ENCODE measurements around the gene ATP6V1A. TPM values are rescaled to one million over a fixed set of nuclear protein-coding genes. Genes with fewer than 3 reads are reported as not detected.
A peak's percentile ranks its signal among the peaks of the same experiment; 100 is the strongest.

ATP6V1A gene
- total RNA-seq = 10 to 100 TPM; 68.5 to 99.6 TPM
- 10 to 100 TPM; 23.1 to 32.2 TPM for polyA plus RNA-seq
- long read RNA-seq, donor 1, full-length matches to known transcripts = 11 of 11 reads
- long read RNA-seq, donor 1, partial matches to known transcripts = 0 of 11 reads
- long read RNA-seq, donor 1, other reads (novel, unspliced or antisense) = 0 of 11 reads
- long read RNA-seq, donor 2, full-length matches to known transcripts = 1 of 1 reads
- long read RNA-seq, donor 2, partial matches to known transcripts = 0 of 1 reads
- long read RNA-seq, donor 2, other reads (novel, unspliced or antisense) = 0 of 1 reads
- long read RNA-seq, donor 3, full-length matches to known transcripts = 2 of 2 reads
- long read RNA-seq, donor 3, partial matches to known transcripts = 0 of 2 reads
- long read RNA-seq, donor 3, other reads (novel, unspliced or antisense) = 0 of 2 reads
- long read RNA-seq, donor 4 = 0 reads
- long read RNA-seq, donor 5, full-length matches to known transcripts = 13 of 13 reads
- long read RNA-seq, donor 5, partial matches to known transcripts = 0 of 13 reads
- long read RNA-seq, donor 5, other reads (novel, unspliced or antisense) = 0 of 13 reads

DNA sequence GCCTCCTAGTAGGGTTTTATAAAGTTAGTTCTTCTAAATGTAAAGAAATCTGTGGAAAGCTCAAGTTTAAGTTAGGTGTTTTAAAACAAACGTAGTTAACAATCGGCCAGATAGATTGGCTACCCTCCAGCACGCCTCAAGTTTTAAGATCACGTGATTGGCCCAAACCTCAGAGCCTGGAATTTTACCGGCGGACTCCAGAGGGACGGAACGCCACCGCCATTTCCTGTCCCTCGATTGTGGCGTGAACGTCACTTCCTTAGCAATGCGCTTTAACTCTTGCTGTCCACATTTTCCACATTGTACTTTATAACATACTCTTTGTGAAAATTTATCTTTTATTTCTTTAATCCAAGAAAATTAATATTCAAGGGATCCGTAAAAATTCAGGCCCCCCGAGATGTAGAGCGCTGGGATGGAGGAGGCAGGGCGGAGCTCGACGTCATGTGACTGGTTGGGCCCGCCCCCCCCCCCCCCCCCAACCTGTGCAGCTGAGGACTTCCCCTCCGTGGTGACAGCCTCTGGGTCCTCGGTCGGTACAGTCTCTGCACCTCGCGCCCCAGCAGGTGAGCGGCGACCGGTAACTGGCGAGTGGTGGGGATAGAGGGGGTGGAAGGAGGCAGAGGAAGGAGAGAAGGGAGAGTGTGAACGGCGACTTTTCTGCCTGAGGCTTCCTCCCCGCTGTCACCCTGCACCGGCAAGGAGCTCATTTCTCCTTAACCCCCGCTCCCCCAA lies at the start of gene ATP6V1A:
Gene ATP6V1A (plus strand): TSS at position 488 of the 735 bp plus-strand sequence. CDS start 31,719 bp downstream, outside the sequence.
- WGBS, 2 donors = 0 to 1% methylated on average over 26 to 34 of the region's 34 CpGs
- H3K36me3 ChIP-seq (ENCODE audit: control insufficient read depth in 4 of 4, insufficient read depth in 4 of 4, low read length in 4 of 4) = peaks cover 0 to 3% (median 0%) of the 10 kb centered on the region in 4 donors
- TF ChIP-seq, protein P1, sequence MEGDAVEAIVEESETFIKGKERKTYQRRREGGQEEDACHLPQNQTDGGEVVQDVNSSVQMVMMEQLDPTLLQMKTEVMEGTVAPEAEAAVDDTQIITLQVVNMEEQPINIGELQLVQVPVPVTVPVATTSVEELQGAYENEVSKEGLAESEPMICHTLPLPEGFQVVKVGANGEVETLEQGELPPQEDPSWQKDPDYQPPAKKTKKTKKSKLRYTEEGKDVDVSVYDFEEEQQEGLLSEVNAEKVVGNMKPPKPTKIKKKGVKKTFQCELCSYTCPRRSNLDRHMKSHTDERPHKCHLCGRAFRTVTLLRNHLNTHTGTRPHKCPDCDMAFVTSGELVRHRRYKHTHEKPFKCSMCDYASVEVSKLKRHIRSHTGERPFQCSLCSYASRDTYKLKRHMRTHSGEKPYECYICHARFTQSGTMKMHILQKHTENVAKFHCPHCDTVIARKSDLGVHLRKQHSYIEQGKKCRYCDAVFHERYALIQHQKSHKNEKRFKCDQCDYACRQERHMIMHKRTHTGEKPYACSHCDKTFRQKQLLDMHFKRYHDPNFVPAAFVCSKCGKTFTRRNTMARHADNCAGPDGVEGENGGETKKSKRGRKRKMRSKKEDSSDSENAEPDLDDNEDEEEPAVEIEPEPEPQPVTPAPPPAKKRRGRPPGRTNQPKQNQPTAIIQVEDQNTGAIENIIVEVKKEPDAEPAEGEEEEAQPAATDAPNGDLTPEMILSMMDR (IDR thresholded peaks at IDR 0.05; ENCODE audit: control extremely low read depth, extremely low read depth) = no peak
- H3K4me1 ChIP-seq (ENCODE audit: control insufficient read depth in 5 of 5, insufficient read depth in 5 of 5, low read length in 5 of 5) = peaks cover 0 to 22% (median 3%) of the 10 kb centered on the region in 5 donors
- ATAC-seq (ENCODE audit: insufficient read depth, low FRiP score) (peak; percentile 75), DNase-seq (peak; percentile 94 to 99 (median 99))
- H3K9ac ChIP-seq (ENCODE audit: insufficient read depth in 1 of 2, low read length in 2 of 2) = peak within 1 kb of the TSS; percentile 88 to 99
- no peaks in the 10 kb centered on the region for H3K27me3 ChIP-seq (ENCODE audit: control insufficient read depth in 3 of 3, insufficient read depth in 3 of 3, low read length in 2 of 3)
- H3K27ac ChIP-seq (ENCODE audit: low read depth in 1 of 2, low read length in 1 of 2) = peak within 1 kb of the TSS; percentile 98 to 99
- H3K9me3 ChIP-seq (ENCODE audit: control insufficient read depth in 4 of 4, insufficient read depth in 3 of 4, low read length in 3 of 4) = no peaks in the 10 kb centered on the region
- H3K4me3 ChIP-seq = peak within 1 kb of the TSS; percentile 93

DNA sequence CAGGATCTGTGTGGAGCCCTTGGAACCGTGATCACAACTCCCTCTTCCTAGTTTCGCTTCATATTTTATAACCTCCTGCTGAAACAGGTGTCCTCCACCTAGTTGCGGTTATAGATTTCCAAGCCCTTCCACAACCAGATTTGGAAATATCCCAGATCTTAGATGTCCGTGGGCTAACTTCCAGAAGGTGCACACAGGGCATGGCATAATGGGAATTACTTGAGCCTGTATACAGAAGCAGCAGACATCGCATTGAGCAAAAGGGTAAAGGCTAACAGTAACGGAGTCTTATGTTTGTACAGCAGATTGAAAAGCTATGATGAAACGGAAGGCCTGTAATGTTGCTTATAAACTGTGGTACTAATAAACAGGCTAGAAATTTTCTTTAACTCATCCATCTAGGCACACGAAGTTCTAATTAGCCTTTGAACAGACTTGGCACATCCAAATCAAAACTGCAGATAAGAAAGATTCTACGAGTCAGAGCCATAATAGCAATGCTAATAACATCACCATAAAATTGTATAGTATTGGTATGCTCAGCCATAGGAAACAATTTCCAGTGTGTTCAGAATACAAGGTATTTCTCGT lies 49.2 kb upstream of the ATP6V1A start:
- H3K9me3 ChIP-seq (ENCODE audit: control insufficient read depth in 4 of 4, insufficient read depth in 3 of 4, low read length in 3 of 4) = no peaks in the 10 kb centered on the region
- H3K4me1 ChIP-seq (ENCODE audit: control insufficient read depth in 5 of 5, insufficient read depth in 5 of 5, low read length in 5 of 5) = peaks cover 0 to 27% (median 16%) of the 10 kb centered on the region in 5 donors
- H3K27ac ChIP-seq (ENCODE audit: low read depth in 1 of 2, low read length in 1 of 2) = peak overlapping the region; percentile 84 to 88
- 9 to 10% methylated on average over 10 of the region's 10 CpGs for WGBS, 2 donors
- TF ChIP-seq, protein P1 (IDR thresholded peaks at IDR 0.05; ENCODE audit: control extremely low read depth, extremely low read depth) = no peak
- ATAC-seq (ENCODE audit: insufficient read depth, low FRiP score) = no peak
- H3K36me3 ChIP-seq (ENCODE audit: control insufficient read depth in 4 of 4, insufficient read depth in 4 of 4, low read length in 4 of 4) = no peaks in the 10 kb centered on the region
- peak overlapping the region; percentile 37 to 99 for H3K9ac ChIP-seq (ENCODE audit: insufficient read depth in 1 of 2, low read length in 2 of 2)
- peak overlapping the region; percentile 42 for H3K4me3 ChIP-seq
- peak in 2 of 3 donors; percentile 62 to 68 for DNase-seq
- H3K27me3 ChIP-seq (ENCODE audit: control insufficient read depth in 3 of 3, insufficient read depth in 3 of 3, low read length in 2 of 3) = no peaks in the 10 kb centered on the region

DNA sequence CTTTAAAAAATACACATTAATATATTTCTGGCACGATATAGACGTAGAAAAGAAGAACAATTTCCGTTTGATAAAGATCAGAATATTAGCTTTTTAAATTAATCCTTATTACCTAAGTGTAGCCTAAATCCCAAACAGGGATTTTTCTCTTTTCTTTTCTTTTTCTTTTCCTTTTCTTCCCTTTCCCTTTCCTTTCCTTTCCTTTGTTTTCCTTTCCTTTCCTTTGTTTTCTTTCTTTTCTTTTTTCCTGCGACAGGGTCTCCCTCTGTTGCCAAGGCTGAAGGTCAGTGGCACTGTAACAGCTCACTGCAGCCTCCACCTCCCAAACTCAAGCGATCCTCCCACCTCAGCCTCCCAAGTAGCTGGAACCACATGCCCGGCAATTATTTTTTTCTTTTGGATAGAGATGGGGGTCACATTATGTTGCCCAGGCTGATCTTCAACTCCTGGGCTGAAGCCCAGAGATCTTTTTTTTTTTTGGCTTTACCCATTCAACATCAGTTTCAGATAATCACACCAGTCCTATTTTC lies 48.6 kb upstream of the ATP6V1A start:
- TF ChIP-seq, protein P1 (IDR thresholded peaks at IDR 0.05; ENCODE audit: control extremely low read depth, extremely low read depth) = no peak
- peak overlapping the region in 1 of 2 donors; percentile 99 for H3K9ac ChIP-seq (ENCODE audit: insufficient read depth in 1 of 2, low read length in 2 of 2)
- WGBS, 2 donors = 74 to 76% methylated on average over 6 of the region's 6 CpGs
- H3K27ac ChIP-seq (ENCODE audit: low read depth in 1 of 2, low read length in 1 of 2) = no peak overlapping the region
- peaks cover 0 to 27% (median 16%) of the 10 kb centered on the region in 5 donors for H3K4me1 ChIP-seq (ENCODE audit: control insufficient read depth in 5 of 5, insufficient read depth in 5 of 5, low read length in 5 of 5)
- no peaks in the 10 kb centered on the region for H3K9me3 ChIP-seq (ENCODE audit: control insufficient read depth in 4 of 4, insufficient read depth in 3 of 4, low read length in 3 of 4)
- DNase-seq (no peak), ATAC-seq (ENCODE audit: insufficient read depth, low FRiP score) (no peak)
- H3K4me3 ChIP-seq = no peak overlapping the region
- H3K27me3 ChIP-seq (ENCODE audit: control insufficient read depth in 3 of 3, insufficient read depth in 3 of 3, low read length in 2 of 3) = no peaks in the 10 kb centered on the region
- H3K36me3 ChIP-seq (ENCODE audit: control insufficient read depth in 4 of 4, insufficient read depth in 4 of 4, low read length in 4 of 4) = no peaks in the 10 kb centered on the region

Data from lung (tissue), 16 donors.